T1000 (cell line): ENCODE results near the gene TMEM14A.
A peak's percentile ranks its signal among the peaks of the same experiment; 100 is the strongest.
"Not testable (repeated sequence)": the region's sequence is repeated elsewhere in the genome, so short reads cannot be mapped to it uniquely, and the experiment has no call there.

Experiments
- DNase-seq: peaks from one replicate; lab custom pipeline; 2025; ENCODE audit warnings: mixed read lengths; lab: John Stamatoyannopoulos, UW

Gene TMEM14A, protein sequence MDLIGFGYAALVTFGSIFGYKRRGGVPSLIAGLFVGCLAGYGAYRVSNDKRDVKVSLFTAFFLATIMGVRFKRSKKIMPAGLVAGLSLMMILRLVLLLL

DNA sequence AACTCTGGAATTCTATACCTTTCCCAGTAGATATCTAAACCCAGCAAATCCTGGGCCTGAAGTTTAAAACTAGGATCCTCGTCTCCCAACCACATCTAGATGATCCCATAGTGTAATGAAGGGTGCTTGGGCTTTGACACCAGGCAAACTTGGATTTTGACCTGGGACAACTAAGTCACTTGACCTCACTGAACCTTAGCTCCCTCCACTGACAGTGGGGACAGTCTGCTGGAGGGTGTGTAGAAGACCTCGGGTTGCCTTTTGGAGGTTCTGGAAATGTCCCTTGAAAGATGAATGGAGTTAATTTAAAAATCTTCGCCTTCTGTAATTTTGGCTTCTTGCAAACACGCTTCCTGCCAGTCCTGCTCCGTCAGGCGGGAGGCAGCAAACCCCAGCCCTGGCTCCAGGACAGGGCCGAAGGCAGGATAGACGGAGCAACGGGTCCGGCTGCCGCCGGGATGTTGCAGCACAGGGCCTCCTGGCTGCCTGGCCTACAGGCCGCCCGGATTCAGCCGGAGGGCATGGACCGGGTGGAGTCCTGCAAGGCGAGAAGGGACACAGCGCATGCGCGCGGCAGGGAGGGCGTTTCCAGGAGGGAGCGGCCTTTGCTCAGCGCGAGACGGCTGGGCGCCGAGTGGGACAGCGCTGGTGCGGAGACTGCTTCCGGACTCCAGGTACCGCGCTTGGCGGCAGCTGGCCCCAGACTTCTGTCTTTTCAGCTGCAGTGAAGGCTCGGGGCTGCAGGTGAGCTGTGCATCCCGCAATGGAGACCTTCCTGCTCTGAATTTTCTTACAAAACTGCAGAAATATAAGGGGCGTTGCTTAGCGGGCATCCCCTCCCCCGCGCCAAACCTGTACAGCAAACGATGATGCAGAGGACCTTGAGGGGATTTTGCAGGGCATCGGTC, at the start of gene TMEM14A:
TSS of gene TMEM14A (plus strand) at position 612 of the 908 bp plus-strand sequence. CDS start 5,990 bp downstream, outside the sequence.
- DNase-seq = peak; percentile 95

GRCh38 chr6:52621631-52622030, 49.3 kb upstream of the TMEM14A start:
- no peak for DNase-seq

DNA sequence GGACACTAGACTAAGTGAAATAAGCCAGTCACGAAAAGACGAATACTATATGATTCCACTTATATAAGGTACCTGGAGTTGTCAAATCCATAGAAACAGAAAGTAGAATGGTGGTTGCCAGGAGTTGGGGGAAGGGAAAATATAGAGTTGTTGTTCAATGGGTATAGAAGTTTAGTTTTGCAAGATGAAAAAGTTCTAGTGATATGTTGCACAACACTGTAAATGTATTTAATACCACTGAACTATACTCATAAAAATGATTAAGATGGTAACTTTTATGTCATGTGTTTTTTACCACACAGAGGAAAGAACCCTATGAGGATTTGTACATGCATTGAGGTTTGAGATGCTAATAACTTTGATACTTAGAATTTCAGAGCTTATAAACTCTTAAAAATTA, 48.1 kb upstream of the TMEM14A start:
- DNase-seq = no peak

DNA sequence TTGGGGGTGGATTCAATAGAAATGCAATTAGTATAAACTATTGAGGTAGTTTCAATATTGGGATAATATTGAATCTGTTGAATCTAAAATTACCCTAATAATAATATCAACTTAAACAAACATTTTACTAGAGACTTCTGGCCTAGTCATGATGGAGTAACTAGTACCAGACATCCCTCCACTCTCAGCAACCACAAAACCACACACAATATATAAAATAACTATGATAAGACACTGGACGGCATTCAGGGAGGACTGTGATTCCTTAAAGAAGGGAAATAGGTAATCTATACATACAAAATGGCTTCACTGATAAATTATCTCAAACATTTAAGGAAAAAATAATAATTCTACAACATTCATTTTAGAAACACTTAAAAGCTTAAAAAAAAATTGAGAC, 38.9 kb upstream of the TMEM14A start:
- DNase-seq = no peak

- no peak for DNase-seq
These were observed 36.7 kb upstream of the TMEM14A start for GRCh38 chr6:52634211-52634610.

- DNase-seq = no peak
These were observed 35.8 kb upstream of the TMEM14A start for GRCh38 chr6:52635049-52635577.

DNA sequence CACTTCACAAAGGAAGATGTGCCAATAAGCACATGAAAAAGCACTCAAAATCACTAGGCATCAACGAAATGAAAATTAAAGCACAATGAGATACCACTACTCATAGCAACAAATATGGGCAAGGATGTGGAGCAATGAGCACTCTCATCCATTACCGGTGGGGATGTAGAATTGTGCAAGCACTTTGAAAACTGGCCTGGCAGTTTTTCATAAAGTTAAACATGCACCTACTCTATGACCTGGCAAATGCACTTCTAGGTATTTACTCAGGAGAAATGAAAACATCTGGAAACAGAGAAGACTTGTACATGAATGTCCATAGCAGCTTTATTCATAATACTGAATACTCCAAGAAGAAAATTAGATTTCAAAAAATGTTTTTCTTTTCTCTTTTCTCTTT, 34.1 kb upstream of the TMEM14A start:
- DNase-seq = no peak

- DNase-seq = no peak
These were observed 31.4 kb upstream of the TMEM14A start for GRCh38 chr6:52639493-52639892.

- DNase-seq = no peak
These were observed 30.7 kb upstream of the TMEM14A start for GRCh38 chr6:52640170-52640569.

DNA sequence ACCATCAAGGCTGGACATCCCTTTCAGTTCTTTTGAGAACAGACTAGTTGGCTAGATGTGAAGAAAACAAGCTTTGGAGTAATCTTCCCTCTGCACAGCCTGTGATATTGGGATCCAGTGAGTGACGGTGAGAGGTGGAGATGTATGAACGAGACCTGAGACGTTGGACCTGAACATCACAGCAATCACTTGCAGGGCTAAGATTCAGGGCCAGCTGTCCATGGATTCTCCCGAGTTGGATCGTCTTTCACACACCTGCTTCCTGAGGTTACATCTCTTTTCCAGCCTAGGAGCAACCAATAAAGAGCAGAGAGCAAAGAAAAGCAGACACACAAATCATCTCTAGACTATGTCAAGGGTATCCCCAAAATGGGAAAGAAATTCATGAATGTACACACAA, 30.0 kb upstream of the TMEM14A start:
- no peak for DNase-seq

- no peak for DNase-seq
These were observed 29.5 kb upstream of the TMEM14A start for GRCh38 chr6:52641388-52641787.

DNA sequence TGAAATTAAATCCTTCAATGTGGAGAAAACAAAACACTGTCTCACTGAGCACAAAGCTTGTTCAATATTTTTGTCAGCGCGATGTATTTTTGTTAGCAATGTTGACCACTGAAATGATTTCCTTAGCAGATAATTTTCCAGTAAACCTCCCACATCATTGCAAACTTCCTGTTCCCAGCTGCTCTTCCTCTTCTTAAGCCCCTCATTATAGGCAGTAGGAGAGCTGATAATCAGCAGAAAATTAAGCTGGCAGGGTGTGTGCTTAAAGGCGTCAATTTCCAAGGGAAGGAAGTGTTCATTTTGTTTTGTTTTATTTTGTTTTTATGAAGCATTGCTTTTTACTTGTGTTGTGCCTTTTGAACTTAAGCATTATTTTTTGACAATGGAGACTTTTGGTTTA, 29.1 kb upstream of the TMEM14A start:
- no peak for DNase-seq

DNA sequence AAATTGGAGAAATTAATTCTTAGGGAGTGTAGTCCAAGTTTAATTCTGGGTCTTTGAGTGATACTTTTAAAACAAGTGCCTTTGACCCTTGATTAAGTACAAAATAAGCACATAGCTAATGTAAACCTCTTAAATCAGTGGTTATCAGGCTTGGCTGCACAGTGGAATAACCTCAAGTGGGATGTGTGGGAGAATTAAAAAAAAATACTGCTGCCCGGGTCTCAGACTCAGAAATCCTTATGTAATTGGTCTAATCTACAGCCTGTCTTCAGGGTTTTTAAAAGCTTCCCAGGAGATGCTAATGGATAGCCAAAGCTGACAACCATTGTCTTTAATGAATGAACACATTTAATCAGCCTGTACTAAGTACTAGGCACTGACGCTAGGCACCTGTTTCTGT, 28.5 kb upstream of the TMEM14A start:
- no peak for DNase-seq

DNA sequence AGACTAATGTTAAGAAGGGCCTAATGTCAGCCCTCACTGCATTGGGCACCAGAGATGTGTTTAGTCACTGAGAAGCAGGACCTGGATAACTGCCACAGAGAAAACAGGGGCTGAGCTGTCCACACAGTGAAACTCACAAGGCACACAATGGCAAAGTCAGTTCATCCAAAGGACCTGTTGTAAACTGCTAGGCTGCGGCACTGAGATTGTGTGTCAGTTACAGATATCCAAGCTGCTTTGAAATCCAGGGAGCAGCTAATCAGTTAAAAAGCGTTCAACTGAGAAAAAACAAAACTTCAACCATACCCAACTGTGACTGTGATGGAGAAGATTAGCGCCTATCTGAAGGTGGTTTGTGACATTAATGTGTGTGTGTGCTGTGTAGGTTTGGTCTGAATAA, 27.8 kb upstream of the TMEM14A start:
- DNase-seq = no peak

- DNase-seq = no peak
These were observed 26.7 kb upstream of the TMEM14A start for GRCh38 chr6:52644253-52644652.

DNA sequence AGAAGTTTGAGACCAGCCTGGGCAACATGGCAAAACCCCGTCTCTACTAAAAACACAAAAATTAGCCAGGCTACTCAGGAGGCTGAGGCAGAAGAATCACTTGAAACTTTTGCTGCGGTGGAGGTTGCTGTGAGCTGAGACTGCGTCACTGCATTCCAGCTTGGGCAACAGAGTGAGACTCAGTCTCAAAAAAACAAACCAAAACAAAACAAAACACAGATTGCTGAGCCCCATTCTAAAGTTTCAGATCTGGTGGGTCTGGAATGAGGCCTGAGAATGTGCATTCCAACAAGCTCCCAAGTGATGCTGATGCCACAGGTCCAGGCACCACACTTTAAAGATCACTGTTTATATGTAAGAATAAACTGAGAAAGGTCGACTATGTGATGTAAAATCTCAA, 24.9 kb upstream of the TMEM14A start:
- no peak for DNase-seq

DNA sequence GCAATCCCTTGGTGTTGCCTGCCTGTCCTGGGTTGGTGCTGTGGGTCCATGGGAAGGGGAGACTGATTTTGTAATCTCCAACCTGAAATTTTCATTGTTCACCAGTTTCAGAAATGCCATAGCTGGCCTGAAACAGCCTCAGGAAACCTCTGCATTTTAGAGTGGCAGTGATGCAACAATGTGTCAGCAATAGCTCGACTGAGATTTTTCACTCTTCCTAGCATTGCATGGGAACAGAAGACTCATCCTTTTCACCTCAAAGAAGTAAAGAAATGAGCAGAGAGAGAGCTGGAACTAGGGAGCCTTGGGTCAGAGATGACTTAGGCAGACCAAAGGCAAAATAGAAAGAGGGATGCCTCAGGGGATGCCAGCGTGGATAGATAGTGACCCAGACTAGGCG, 23.7 kb upstream of the TMEM14A start:
- no peak for DNase-seq

DNA sequence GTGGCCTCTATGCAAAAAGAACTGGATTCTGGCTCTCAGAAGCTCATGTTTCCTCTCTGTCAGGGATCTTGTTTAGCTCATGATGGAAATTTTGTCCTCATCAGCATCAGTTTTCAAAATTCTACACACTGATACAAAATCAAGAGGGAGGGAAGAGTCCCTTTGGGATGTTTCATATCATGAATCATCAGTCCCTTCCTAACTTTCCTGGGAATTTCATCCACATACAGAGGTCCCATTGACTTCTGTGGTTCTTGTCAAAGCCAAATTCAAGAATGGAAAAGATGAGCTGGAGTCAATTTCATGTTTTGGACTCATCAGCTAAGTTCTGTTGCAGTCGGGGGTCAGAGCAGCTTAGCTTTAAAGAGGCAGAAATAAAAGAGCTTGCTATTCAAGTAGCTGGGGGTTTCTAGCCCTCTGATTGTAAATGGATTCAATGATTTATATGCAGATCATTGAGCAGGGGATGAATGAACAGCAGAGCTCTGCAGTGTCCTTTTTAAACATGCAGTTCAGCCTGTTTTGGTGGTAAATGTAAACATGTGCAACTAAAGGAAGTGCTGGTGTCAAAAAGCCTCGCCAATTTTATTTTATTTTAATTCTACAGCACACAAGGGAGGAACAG, 21.3 kb upstream of the TMEM14A start:
- DNase-seq = no peak

GRCh38 chr6:52650941-52651340, 20.0 kb upstream of the TMEM14A start:
- DNase-seq = no peak

DNA sequence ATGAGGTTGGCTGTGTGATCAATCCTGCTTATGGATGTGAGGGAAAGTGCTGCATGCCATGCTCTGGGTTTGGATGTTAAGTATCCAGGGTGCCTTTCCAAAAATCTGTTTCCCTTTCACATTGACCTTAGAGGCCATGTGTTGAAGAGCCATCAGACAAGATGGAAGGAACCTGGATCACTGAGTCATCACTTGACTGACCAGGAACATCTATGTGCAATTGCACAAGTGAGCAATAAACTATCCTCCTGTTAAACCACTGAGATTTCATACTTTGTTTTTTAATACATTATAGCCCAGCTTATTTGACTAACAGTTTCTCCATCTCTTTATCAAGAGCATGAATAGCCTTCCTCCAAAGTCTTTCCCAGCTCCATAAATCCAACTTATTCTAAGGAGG, 17.8 kb upstream of the TMEM14A start:
- no peak for DNase-seq

DNA sequence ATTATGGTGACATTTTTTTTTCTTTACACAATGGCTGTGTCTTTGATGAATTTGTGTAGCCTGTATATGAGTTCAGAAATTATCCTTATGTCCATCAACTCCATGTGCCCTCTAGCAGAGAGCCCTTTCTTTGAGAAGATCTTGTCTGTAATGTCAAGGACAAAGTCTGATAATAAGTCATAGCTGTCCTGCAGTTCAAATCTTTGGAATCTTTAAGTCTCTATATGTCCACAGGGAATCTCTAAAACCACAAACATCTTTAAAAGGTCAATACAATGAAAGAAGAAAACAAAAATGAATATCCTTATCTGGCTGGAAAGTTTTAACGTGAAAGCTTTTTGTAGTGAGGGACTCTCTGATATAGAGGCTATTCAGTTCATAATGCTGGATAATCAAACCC, 16.9 kb upstream of the TMEM14A start:
- DNase-seq = no peak

GRCh38 chr6:52654592-52654991, 16.3 kb upstream of the TMEM14A start:
- DNase-seq = no peak

DNA sequence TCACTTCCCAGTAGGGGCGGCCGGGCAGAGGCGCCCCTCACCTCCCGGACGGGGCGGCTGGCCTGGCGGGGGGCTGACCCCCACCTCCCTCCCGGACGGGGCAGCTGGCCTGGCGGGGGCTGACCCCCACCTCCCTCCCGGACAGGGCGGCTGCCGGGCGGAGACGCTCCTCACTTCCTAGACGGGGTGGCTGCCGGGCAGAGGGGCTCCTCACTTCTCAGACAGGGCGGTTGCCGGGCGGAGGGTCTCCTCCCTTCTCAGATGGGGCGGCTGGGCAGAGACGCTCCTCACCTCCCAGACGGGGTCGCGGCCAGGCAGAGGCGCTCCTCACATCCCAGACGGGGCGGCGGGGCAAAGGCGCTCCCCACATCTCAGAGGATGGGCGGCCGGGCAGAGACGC, 15.0 kb upstream of the TMEM14A start:
- not testable (repeated sequence) for DNase-seq
